ENCODE results near the gene KCTD21.

KCTD21 gene

GRCh38 chr11:78196661-78197091 is 8.2 kb upstream of the KCTD21 start:
- TF ChIP-seq TAF1 (IDR thresholded peaks at IDR 0.05; ENCODE audit: borderline replicate concordance, low read depth, low read length): no peak
- DNase-seq (ENCODE audit: insufficient read length) (no peak), FAIRE-seq (no peak)

- no peak for TF ChIP-seq POLR2A (IDR thresholded peaks at IDR 0.05; ENCODE audit: low read depth, low read length)
- TF ChIP-seq POLR2AphosphoS5 (IDR thresholded peaks at IDR 0.05; ENCODE audit: low read depth, low read length): no peak
- no peak for TF ChIP-seq TAF1 (IDR thresholded peaks at IDR 0.05; ENCODE audit: borderline replicate concordance, low read depth, low read length)
- FAIRE-seq (no peak), DNase-seq (ENCODE audit: insufficient read length) (no peak)
Measured at GRCh38 chr11:78195917-78196560, 7.6 kb upstream of the KCTD21 start.

GRCh38 chr11:78194490-78194889 is 6.1 kb upstream of the KCTD21 start:
- TF ChIP-seq TAF1 (IDR thresholded peaks at IDR 0.05; ENCODE audit: borderline replicate concordance, low read depth, low read length) (no peak), POLR2A (IDR thresholded peaks at IDR 0.05; ENCODE audit: low read depth, low read length) (no peak), POLR2AphosphoS5 (IDR thresholded peaks at IDR 0.05; ENCODE audit: low read depth, low read length) (no peak)
- DNase-seq (ENCODE audit: insufficient read length) (no peak), FAIRE-seq (no peak)

GRCh38 chr11:78193806-78194205 is 5.4 kb upstream of the KCTD21 start:
- DNase-seq (ENCODE audit: insufficient read length) (no peak), FAIRE-seq (no peak)
- TF ChIP-seq POLR2A (IDR thresholded peaks at IDR 0.05; ENCODE audit: low read depth, low read length) (no peak), POLR2AphosphoS5 (IDR thresholded peaks at IDR 0.05; ENCODE audit: low read depth, low read length) (no peak), TAF1 (IDR thresholded peaks at IDR 0.05; ENCODE audit: borderline replicate concordance, low read depth, low read length) (no peak)

- TF ChIP-seq POLR2A (IDR thresholded peaks at IDR 0.05; ENCODE audit: low read depth, low read length): no peak
- TF ChIP-seq TAF1 (IDR thresholded peaks at IDR 0.05; ENCODE audit: borderline replicate concordance, low read depth, low read length): no peak
- no peak for TF ChIP-seq POLR2AphosphoS5 (IDR thresholded peaks at IDR 0.05; ENCODE audit: low read depth, low read length)
- FAIRE-seq: peak; percentile 14
- DNase-seq (ENCODE audit: insufficient read length): no peak
Measured at GRCh38 chr11:78192911-78193351, 4.5 kb upstream of the KCTD21 start.

GRCh38 chr11:78192223-78192719 is 3.8 kb upstream of the KCTD21 start:
- DNase-seq (ENCODE audit: insufficient read length) (no peak), FAIRE-seq (peak; percentile 66)
- TF ChIP-seq TAF1 (IDR thresholded peaks at IDR 0.05; ENCODE audit: borderline replicate concordance, low read depth, low read length): no peak
- TF ChIP-seq POLR2AphosphoS5 (IDR thresholded peaks at IDR 0.05; ENCODE audit: low read depth, low read length): no peak
- TF ChIP-seq POLR2A (IDR thresholded peaks at IDR 0.05; ENCODE audit: low read depth, low read length): no peak

GRCh38 chr11:78190871-78191538 is 2.6 kb upstream of the KCTD21 start:
- no peak for DNase-seq (ENCODE audit: insufficient read length)
- TF ChIP-seq TAF1 (IDR thresholded peaks at IDR 0.05; ENCODE audit: borderline replicate concordance, low read depth, low read length) (no peak), POLR2AphosphoS5 (IDR thresholded peaks at IDR 0.05; ENCODE audit: low read depth, low read length) (no peak)
- FAIRE-seq: no peak

- no peak for FAIRE-seq
- TF ChIP-seq TAF1 (IDR thresholded peaks at IDR 0.05; ENCODE audit: borderline replicate concordance, low read depth, low read length): no peak
- no peak for TF ChIP-seq POLR2A (IDR thresholded peaks at IDR 0.05; ENCODE audit: low read depth, low read length)
- no peak for TF ChIP-seq POLR2AphosphoS5 (IDR thresholded peaks at IDR 0.05; ENCODE audit: low read depth, low read length)
- DNase-seq (ENCODE audit: insufficient read length): no peak
Measured at GRCh38 chr11:78190374-78190773, 1.9 kb upstream of the KCTD21 start.

- TF ChIP-seq POLR2A (IDR thresholded peaks at IDR 0.05; ENCODE audit: low read depth, low read length): no peak
- TF ChIP-seq TAF1 (IDR thresholded peaks at IDR 0.05; ENCODE audit: borderline replicate concordance, low read depth, low read length): no peak
- no peak for TF ChIP-seq POLR2AphosphoS5 (IDR thresholded peaks at IDR 0.05; ENCODE audit: low read depth, low read length)
- DNase-seq (ENCODE audit: insufficient read length) (no peak), FAIRE-seq (no peak)
Measured at GRCh38 chr11:78189851-78190250, 1.4 kb upstream of the KCTD21 start.

- DNase-seq (ENCODE audit: insufficient read length): no peak
- TF ChIP-seq POLR2AphosphoS5 (IDR thresholded peaks at IDR 0.05; ENCODE audit: low read depth, low read length) (no peak), POLR2A (IDR thresholded peaks at IDR 0.05; ENCODE audit: low read depth, low read length) (no peak), TAF1 (IDR thresholded peaks at IDR 0.05; ENCODE audit: borderline replicate concordance, low read depth, low read length) (no peak)
- FAIRE-seq: no peak
Measured at GRCh38 chr11:78189174-78189724, 823 bp upstream of the KCTD21 start.

- TF ChIP-seq POLR2A (IDR thresholded peaks at IDR 0.05; ENCODE audit: low read depth, low read length) (no peak), POLR2AphosphoS5 (IDR thresholded peaks at IDR 0.05; ENCODE audit: low read depth, low read length) (no peak), TAF1 (IDR thresholded peaks at IDR 0.05; ENCODE audit: borderline replicate concordance, low read depth, low read length) (no peak)
- FAIRE-seq: no peak
- peak; percentile 63 for DNase-seq (ENCODE audit: insufficient read length)
Measured at GRCh38 chr11:78187366-78188285, 800 bp downstream of the KCTD21 start.
